ENCODE results near the gene CCS.

GRCh38 chr11:66616379-66617154, 23.6 kb downstream of the CCS start, which contains the start of gene RBM14:
- no peak for TF ChIP-seq CTCF (IDR thresholded peaks at IDR 0.05; ENCODE audit: insufficient read depth, low read length, poor library complexity, severe bottlenecking)
- no peak for TF ChIP-seq EZH2phosphoT487 (conservative IDR thresholded peaks at IDR 0.05; ENCODE audit: low read length)
